CD4-positive, alpha-beta memory T cell (primary cell): ENCODE results near the gene PBX1. TPM values are rescaled to one million over a fixed set of nuclear protein-coding genes. Genes with fewer than 3 reads are reported as not detected.

Experiments
- CTCF ChIA-PET: fragments of 350-600 bp; sonication (Branson Sonifier 250); formaldehyde crosslinking; loops from one replicate; lab custom pipeline; 2021; ENCODE audit warnings: inconsistent platforms; ENCODE audit not compliant: partially characterized antibody; lab: Charles Lee
- POLR2A ChIA-PET: fragments of 350-600 bp; sonication (Branson Sonifier 250); formaldehyde crosslinking; loops from one replicate; lab custom pipeline; 2021; ENCODE audit not compliant: partially characterized antibody; lab: Charles Lee
- DNase-seq, 5 donors: peaks; one replicate each; pipeline versions ENCODE4 v3.0.0 to v3.0.0-alpha.2; 2020 to 2022; ENCODE audit warnings: mixed read lengths in 1 of 5
- H3K27ac ChIP-seq: one replicate; pipeline ENCODE4 v1.7.0; 2013; ENCODE audit warnings: low read depth, low read length
- H3K27me3 ChIP-seq: 2 replicates; pipeline ENCODE4 v1.7.0; 2013; ENCODE audit warnings: mild to moderate bottlenecking, low read length, moderate library complexity; ENCODE audit not compliant: insufficient read depth
- H3K36me3 ChIP-seq: 2 replicates; pipeline ENCODE4 v1.7.0; 2013; ENCODE audit warnings: mild to moderate bottlenecking, low read length, moderate library complexity; ENCODE audit not compliant: insufficient read depth
- H3K4me1 ChIP-seq: 2 replicates; pipeline ENCODE4 v1.7.0; 2013; ENCODE audit warnings: mild to moderate bottlenecking, low read length, moderate library complexity; ENCODE audit not compliant: insufficient read depth
- H3K4me3 ChIP-seq, 2 donors: one replicate each; pipeline ENCODE4 v1.7.0; 2013; ENCODE audit warnings: low read length in 2 of 2, mild to moderate bottlenecking in 1 of 2
- H3K9me3 ChIP-seq, 2 donors: one replicate each; pipeline ENCODE4 v1.7.0; 2013; ENCODE audit warnings: low read length in 2 of 2, control low read depth in 1 of 2; ENCODE audit not compliant: control insufficient read depth in 1 of 2
- H3K27ac Mint-ChIP-seq, 7 donors: one replicate each; pipeline ENCODE4 v1.8.0; 2020 to 2021; ENCODE audit warnings: mixed read lengths in 7 of 7, mild to moderate bottlenecking in 6 of 7, inconsistent platforms in 3 of 7, moderate library complexity in 3 of 7
- H3K27me3 Mint-ChIP-seq, 2 donors: one replicate each; pipeline ENCODE4 v1.8.0; 2020 to 2021; ENCODE audit warnings: mixed read lengths in 2 of 2
- H3K36me3 Mint-ChIP-seq, 2 donors: one replicate each; pipeline ENCODE4 v1.8.0; 2020 to 2021; ENCODE audit warnings: mixed read lengths in 2 of 2, inconsistent platforms in 1 of 2, mild to moderate bottlenecking in 1 of 2
- H3K4me1 Mint-ChIP-seq, 4 donors: one replicate each; pipeline ENCODE4 v1.8.0; 2020 to 2021; ENCODE audit warnings: mixed read lengths in 4 of 4, mild to moderate bottlenecking in 1 of 4
- H3K4me3 Mint-ChIP-seq, 8 donors: one replicate each; pipeline ENCODE4 v1.8.0; 2020 to 2021; ENCODE audit warnings: mixed read lengths in 8 of 8, mild to moderate bottlenecking in 7 of 8, moderate library complexity in 6 of 8, inconsistent platforms in 3 of 8
- H3K9me3 Mint-ChIP-seq, 8 donors: one replicate each; pipeline ENCODE4 v1.8.0; 2020 to 2021; ENCODE audit warnings: mixed read lengths in 8 of 8, mild to moderate bottlenecking in 5 of 8, inconsistent platforms in 3 of 8, moderate library complexity in 1 of 8
- intact Hi-C: fragments of 100-400 bp; cut with micrococcal nuclease; formaldehyde crosslinking; loops from one replicate; pipeline ENCODE4 v1.15.1; 2023
- polyA plus RNA-seq, 2 donors: library from polyadenylated mRNA; unstranded; fragments of 300-500 nt; fragmentation: Illumina TruSeq; gene quantifications; one replicate each; pipeline ENCODE4 v1.2.3, GENCODE V29; 2021
- total RNA-seq, 2 experiments: library from RNA; stranded (reverse); gene quantifications; one replicate each; pipeline ENCODE4 v1.2.3, GENCODE V29; 2021

The PBX1 gene
- total and polyA plus RNA-seq, 4 experiments from 2014 or later: 0.06 to 0.70 (median 0.53) TPM; not detected in 1

- H3K4me3 ChIP-seq: no peak overlapping the region
- ChIA-PET CTCF (no interaction called here), POLR2A (no interaction called here)
- intact Hi-C loops: no loop called here
- Mint-ChIP-seq H3K9me3 (peaks cover 0 to 3% (median 0%) of the 10 kb centered on the region in 8 donors), H3K27me3 (no peaks in the 10 kb centered on the region), H3K4me1 (no peaks in the 10 kb centered on the region), H3K27ac (no peak overlapping the region), H3K36me3 (no peaks in the 10 kb centered on the region), H3K4me3 (no peak overlapping the region)
- no peaks in the 10 kb centered on the region for H3K9me3 ChIP-seq
- no peak overlapping the region for H3K27ac ChIP-seq
- H3K4me1 ChIP-seq: no peaks in the 10 kb centered on the region
- H3K27me3 ChIP-seq: no peaks in the 10 kb centered on the region
- DNase-seq: no peak
- H3K36me3 ChIP-seq: no peaks in the 10 kb centered on the region
Measured at GRCh38 chr1:164855716-164856329, 296.8 kb downstream of the PBX1 start.

- POLR2A ChIA-PET: no interaction called here
- Histone ChIP-seq H3K36me3 (no peaks in the 10 kb centered on the region), H3K4me1 (no peaks in the 10 kb centered on the region), H3K4me3 (no peak overlapping the region), H3K27me3 (no peaks in the 10 kb centered on the region), H3K9me3 (no peaks in the 10 kb centered on the region), H3K27ac (no peak overlapping the region)
- Mint-ChIP-seq H3K4me3 (no peak overlapping the region), H3K4me1 (no peaks in the 10 kb centered on the region), H3K27me3 (no peaks in the 10 kb centered on the region), H3K36me3 (no peaks in the 10 kb centered on the region), H3K9me3 (peaks cover 0 to 3% (median under 1%) of the 10 kb centered on the region in 8 donors), H3K27ac (no peak overlapping the region)
- CTCF ChIA-PET: no interaction called here
- intact Hi-C loops: no loop called here
- DNase-seq: no peak
Measured at GRCh38 chr1:164856381-164856780, 297.4 kb downstream of the PBX1 start.

DNA sequence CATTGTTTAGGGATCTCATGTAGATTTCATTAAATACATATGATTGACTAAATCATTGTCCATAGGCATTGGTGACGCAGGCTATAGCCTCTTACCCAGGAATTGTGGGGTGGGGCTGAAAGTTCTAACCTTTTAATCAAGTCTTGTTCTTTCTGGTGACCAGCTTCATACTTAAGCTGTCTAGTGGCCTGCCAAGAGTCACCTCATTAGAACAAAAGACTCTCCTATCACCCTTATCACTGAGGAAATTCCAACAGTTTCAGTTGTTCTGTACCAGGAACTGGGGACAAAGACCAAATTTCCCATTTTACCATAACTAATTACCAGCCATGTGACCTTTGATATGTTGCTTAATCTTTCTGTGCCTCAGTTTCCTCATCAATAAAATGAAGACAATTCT is 298.5 kb downstream of the PBX1 start:
- Histone ChIP-seq H3K4me3 (no peak overlapping the region), H3K9me3 (no peaks in the 10 kb centered on the region), H3K4me1 (no peaks in the 10 kb centered on the region), H3K27ac (no peak overlapping the region), H3K36me3 (no peaks in the 10 kb centered on the region), H3K27me3 (no peaks in the 10 kb centered on the region)
- CTCF ChIA-PET: no interaction called here
- DNase-seq: no peak
- H3K4me1 Mint-ChIP-seq: no peaks in the 10 kb centered on the region
- H3K27me3 Mint-ChIP-seq: no peaks in the 10 kb centered on the region
- H3K36me3 Mint-ChIP-seq: no peaks in the 10 kb centered on the region
- POLR2A ChIA-PET: no interaction called here
- H3K27ac Mint-ChIP-seq: no peak overlapping the region
- intact Hi-C loops: no loop called here
- H3K4me3 Mint-ChIP-seq: no peak overlapping the region
- peaks cover 0 to 3% (median 0%) of the 10 kb centered on the region in 8 donors for H3K9me3 Mint-ChIP-seq

GRCh38 chr1:164858096-164858632 is 299.2 kb downstream of the PBX1 start:
- POLR2A ChIA-PET: no interaction called here
- Mint-ChIP-seq H3K4me1 (no peaks in the 10 kb centered on the region), H3K9me3 (peaks cover 0 to 3% (median 0%) of the 10 kb centered on the region in 8 donors), H3K27me3 (no peaks in the 10 kb centered on the region), H3K4me3 (no peak overlapping the region), H3K36me3 (no peaks in the 10 kb centered on the region), H3K27ac (no peak overlapping the region)
- H3K4me3 ChIP-seq: no peak overlapping the region
- CTCF ChIA-PET: no interaction called here
- H3K9me3 ChIP-seq: no peaks in the 10 kb centered on the region
- no peak overlapping the region for H3K27ac ChIP-seq
- no peak for DNase-seq
- H3K4me1 ChIP-seq: no peaks in the 10 kb centered on the region
- H3K36me3 ChIP-seq: no peaks in the 10 kb centered on the region
- intact Hi-C loops: no loop called here
- no peaks in the 10 kb centered on the region for H3K27me3 ChIP-seq

- no peaks in the 10 kb centered on the region for H3K36me3 ChIP-seq
- no peaks in the 10 kb centered on the region for H3K27me3 ChIP-seq
- POLR2A ChIA-PET: no interaction called here
- H3K9me3 Mint-ChIP-seq: peaks cover 0 to 3% (median 0%) of the 10 kb centered on the region in 8 donors
- CTCF ChIA-PET: no interaction called here
- no peak overlapping the region for H3K4me3 ChIP-seq
- H3K9me3 ChIP-seq: no peaks in the 10 kb centered on the region
- H3K27me3 Mint-ChIP-seq: no peaks in the 10 kb centered on the region
- intact Hi-C loops: no loop called here
- no peak overlapping the region for H3K27ac Mint-ChIP-seq
- H3K4me3 Mint-ChIP-seq: no peak overlapping the region
- H3K27ac ChIP-seq: no peak overlapping the region
- H3K4me1 Mint-ChIP-seq: no peaks in the 10 kb centered on the region
- no peak for DNase-seq
- no peaks in the 10 kb centered on the region for H3K4me1 ChIP-seq
- H3K36me3 Mint-ChIP-seq: no peaks in the 10 kb centered on the region
Measured at GRCh38 chr1:164861632-164862031, 302.6 kb downstream of the PBX1 start.

DNA sequence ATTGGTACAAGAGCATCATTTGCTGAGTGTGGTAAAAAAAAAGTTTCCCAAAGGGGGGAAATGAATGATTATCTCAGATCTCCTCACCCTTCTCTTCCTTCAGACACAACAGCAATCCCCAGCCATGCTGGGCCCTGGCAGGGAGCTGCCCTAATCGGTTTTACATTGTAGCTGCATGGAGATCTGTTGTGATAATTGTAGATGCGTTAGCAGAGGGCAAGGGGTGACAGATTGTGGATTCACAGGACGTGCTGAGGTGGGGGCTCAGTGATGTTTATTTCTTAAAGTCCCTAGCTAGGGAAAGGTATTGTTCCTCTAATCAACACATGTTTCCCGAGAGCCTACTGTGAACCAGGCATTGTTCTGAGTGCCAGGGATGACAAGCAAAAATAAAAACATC is 304.1 kb downstream of the PBX1 start:
- Mint-ChIP-seq H3K27me3 (no peaks in the 10 kb centered on the region), H3K4me1 (no peaks in the 10 kb centered on the region), H3K36me3 (no peaks in the 10 kb centered on the region), H3K9me3 (peaks cover 0 to 3% (median 0%) of the 10 kb centered on the region in 8 donors), H3K4me3 (no peak overlapping the region), H3K27ac (no peak overlapping the region)
- intact Hi-C loops: no loop called here
- CTCF ChIA-PET: no interaction called here
- H3K9me3 ChIP-seq: no peaks in the 10 kb centered on the region
- H3K4me1 ChIP-seq: no peaks in the 10 kb centered on the region
- H3K27ac ChIP-seq: no peak overlapping the region
- POLR2A ChIA-PET: no interaction called here
- no peak overlapping the region for H3K4me3 ChIP-seq
- no peaks in the 10 kb centered on the region for H3K36me3 ChIP-seq
- no peak for DNase-seq
- no peaks in the 10 kb centered on the region for H3K27me3 ChIP-seq

GRCh38 chr1:164864161-164864560 is 305.2 kb downstream of the PBX1 start:
- no peaks in the 10 kb centered on the region for H3K4me1 Mint-ChIP-seq
- H3K36me3 ChIP-seq: no peaks in the 10 kb centered on the region
- peaks cover 0 to 4% (median 0%) of the 10 kb centered on the region in 8 donors for H3K9me3 Mint-ChIP-seq
- H3K27ac Mint-ChIP-seq: no peak overlapping the region
- no peak overlapping the region for H3K4me3 ChIP-seq
- no peaks in the 10 kb centered on the region for H3K9me3 ChIP-seq
- no peaks in the 10 kb centered on the region for H3K36me3 Mint-ChIP-seq
- no peak overlapping the region for H3K27ac ChIP-seq
- no peaks in the 10 kb centered on the region for H3K27me3 Mint-ChIP-seq
- no peak overlapping the region for H3K4me3 Mint-ChIP-seq
- ChIA-PET POLR2A (no interaction called here), CTCF (no interaction called here)
- no peaks in the 10 kb centered on the region for H3K4me1 ChIP-seq
- no peaks in the 10 kb centered on the region for H3K27me3 ChIP-seq
- intact Hi-C loops: no loop called here
- DNase-seq: no peak
